Suprapubic skin (tissue), 4 donors: ENCODE results near the gene ATXN1L. TPM values are rescaled to one million over a fixed set of nuclear protein-coding genes. Genes with fewer than 3 reads are reported as not detected.

Experiments
- DNase-seq, 2 donors: peaks; one replicate each; pipeline ENCODE4 v3.0.0-alpha.2; 2019; ENCODE audit warnings: low spot score in 2 of 2
- H3K27ac ChIP-seq: fragments of 200-600 bp; sonication (generic); one replicate; pipeline ENCODE4 v1.5.1; 2019
- H3K27me3 ChIP-seq: fragments of 200-600 bp; sonication (generic); one replicate; pipeline ENCODE4 v1.5.1; 2019
- H3K36me3 ChIP-seq: fragments of 200-600 bp; sonication (generic); one replicate; pipeline ENCODE4 v1.5.1; 2019
- H3K4me1 ChIP-seq: fragments of 200-600 bp; sonication (generic); one replicate; pipeline ENCODE4 v1.5.1; 2019
- H3K4me3 ChIP-seq: fragments of 200-600 bp; sonication (generic); one replicate; pipeline ENCODE4 v1.5.1; 2019; ENCODE audit warnings: mild to moderate bottlenecking
- H3K9me3 ChIP-seq: fragments of 200-600 bp; sonication (generic); one replicate; pipeline ENCODE4 v1.5.1; 2019
- EP300 ChIP-seq: sonication (generic); formaldehyde crosslinking; IDR thresholded peaks from one replicate; pipeline ENCODE4 v1.6.1; 2017; ENCODE audit warnings: antibody characterized with exemption
- POLR2A ChIP-seq, 2 donors: fragments of 450-650 bp; IDR thresholded peaks; one replicate each; pipeline ENCODE4 v1.6.1; 2017; ENCODE audit warnings: antibody characterized with exemption in 2 of 2, mild to moderate bottlenecking in 2 of 2, moderate library complexity in 2 of 2
- POLR2AphosphoS5 ChIP-seq, 3 donors: sonication (generic); formaldehyde crosslinking; IDR thresholded peaks; one replicate each; pipeline ENCODE4 v1.6.1; 2017; ENCODE audit warnings: antibody characterized with exemption in 3 of 3
- WGBS: methylation state at CpG from one replicate; pipeline ENCODE4 v1.1.5; 2018; 5-methylcytosine and 5-hydroxymethylcytosine counted together
- total RNA-seq, 4 donors: library from RNA; depleted of rRNA; stranded (reverse); fragments of >200 nt; gene quantifications; one replicate each; pipeline ENCODE4 v1.1.0, GENCODE V29; 2016
- TF ChIP-seq, protein P1 (sequence below), 2 donors: fragments of 200-600 bp in 1 of 2; fragments of 450-650 bp in 1 of 2; sonication (generic) in 1 of 2; IDR thresholded peaks; one replicate each; pipeline ENCODE4 v1.5.1; 2016 to 2019; ENCODE audit warnings: antibody characterized with exemption in 2 of 2, mild to moderate bottlenecking in 1 of 2, moderate library complexity in 1 of 2

Gene ATXN1L
- total RNA-seq, 4 donors from 2014 or later, result 24.8 to 38.3 (median 35.0) TPM

- TF ChIP-seq, protein P1, sequence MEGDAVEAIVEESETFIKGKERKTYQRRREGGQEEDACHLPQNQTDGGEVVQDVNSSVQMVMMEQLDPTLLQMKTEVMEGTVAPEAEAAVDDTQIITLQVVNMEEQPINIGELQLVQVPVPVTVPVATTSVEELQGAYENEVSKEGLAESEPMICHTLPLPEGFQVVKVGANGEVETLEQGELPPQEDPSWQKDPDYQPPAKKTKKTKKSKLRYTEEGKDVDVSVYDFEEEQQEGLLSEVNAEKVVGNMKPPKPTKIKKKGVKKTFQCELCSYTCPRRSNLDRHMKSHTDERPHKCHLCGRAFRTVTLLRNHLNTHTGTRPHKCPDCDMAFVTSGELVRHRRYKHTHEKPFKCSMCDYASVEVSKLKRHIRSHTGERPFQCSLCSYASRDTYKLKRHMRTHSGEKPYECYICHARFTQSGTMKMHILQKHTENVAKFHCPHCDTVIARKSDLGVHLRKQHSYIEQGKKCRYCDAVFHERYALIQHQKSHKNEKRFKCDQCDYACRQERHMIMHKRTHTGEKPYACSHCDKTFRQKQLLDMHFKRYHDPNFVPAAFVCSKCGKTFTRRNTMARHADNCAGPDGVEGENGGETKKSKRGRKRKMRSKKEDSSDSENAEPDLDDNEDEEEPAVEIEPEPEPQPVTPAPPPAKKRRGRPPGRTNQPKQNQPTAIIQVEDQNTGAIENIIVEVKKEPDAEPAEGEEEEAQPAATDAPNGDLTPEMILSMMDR (IDR thresholded peaks at IDR 0.05), result no peak
- TF ChIP-seq POLR2A (IDR thresholded peaks at IDR 0.05) (no peak), POLR2AphosphoS5 (IDR thresholded peaks at IDR 0.05) (no peak), EP300 (no peak)
- WGBS, result 58% methylated on average over 4 of the region's 4 CpGs
- peaks cover 57% of the 10 kb centered on the region for H3K36me3 ChIP-seq
Observed at GRCh38 chr16:71878911-71879310, 33.1 kb downstream of the ATXN1L start.

DNA sequence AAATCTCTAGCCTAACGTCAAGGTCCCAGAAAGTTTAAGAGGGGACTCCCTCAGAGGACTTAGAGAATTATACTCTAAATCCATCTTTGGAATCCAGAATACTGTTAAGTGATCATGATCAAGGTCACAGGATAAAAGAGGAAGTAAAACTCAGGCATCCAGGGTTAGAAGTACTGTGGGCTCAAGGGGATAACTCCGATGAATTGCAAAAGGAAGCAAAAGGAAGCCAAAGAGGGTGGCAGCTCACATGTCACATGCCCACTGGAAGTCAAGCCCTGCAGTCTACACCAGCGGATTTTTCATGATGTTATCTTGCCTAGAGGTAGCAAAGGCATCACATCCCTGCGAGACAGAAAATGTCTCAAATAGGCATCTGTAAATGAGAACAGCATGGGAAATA, 34.4 kb downstream of the ATXN1L start:
- DNase-seq, result no peak
- no peak overlapping the region for H3K4me3 ChIP-seq
- H3K4me1 ChIP-seq, result peaks cover 23% of the 10 kb centered on the region
- TF ChIP-seq POLR2AphosphoS5 (IDR thresholded peaks at IDR 0.05) (no peak), EP300 (no peak), POLR2A (IDR thresholded peaks at IDR 0.05) (no peak)
- TF ChIP-seq, protein P1 (IDR thresholded peaks at IDR 0.05), result no peak
- 78% methylated on average over 4 of the region's 4 CpGs for WGBS
- no peaks in the 10 kb centered on the region for H3K9me3 ChIP-seq
- H3K36me3 ChIP-seq, result peaks cover 48% of the 10 kb centered on the region
- no peaks in the 10 kb centered on the region for H3K27me3 ChIP-seq
- H3K27ac ChIP-seq, result no peak overlapping the region

More at GRCh38 chr16:71878911-71879310, 33.1 kb downstream of the ATXN1L start:
- H3K27ac ChIP-seq, result no peak overlapping the region
- no peak for DNase-seq
- H3K4me1 ChIP-seq, result peaks cover 18% of the 10 kb centered on the region
- no peaks in the 10 kb centered on the region for H3K27me3 ChIP-seq
- no peaks in the 10 kb centered on the region for H3K9me3 ChIP-seq
- H3K4me3 ChIP-seq, result no peak overlapping the region

GRCh38 chr16:71882505-71883167, 36.9 kb downstream of the ATXN1L start:
- Histone ChIP-seq H3K4me1 (peaks cover 23% of the 10 kb centered on the region), H3K27ac (peak overlapping the region; percentile 90), H3K36me3 (peaks cover 27% of the 10 kb centered on the region), H3K4me3 (peak overlapping the region; percentile 97), H3K27me3 (no peaks in the 10 kb centered on the region), H3K9me3 (no peaks in the 10 kb centered on the region)
- TF ChIP-seq, protein P1 (IDR thresholded peaks at IDR 0.05), result peak; percentile 86 to 87
- TF ChIP-seq EP300, result no peak
- 7% methylated on average over 9 of the region's 9 CpGs for WGBS
- DNase-seq, result peak in 1 of 2 donors; percentile 71

DNA sequence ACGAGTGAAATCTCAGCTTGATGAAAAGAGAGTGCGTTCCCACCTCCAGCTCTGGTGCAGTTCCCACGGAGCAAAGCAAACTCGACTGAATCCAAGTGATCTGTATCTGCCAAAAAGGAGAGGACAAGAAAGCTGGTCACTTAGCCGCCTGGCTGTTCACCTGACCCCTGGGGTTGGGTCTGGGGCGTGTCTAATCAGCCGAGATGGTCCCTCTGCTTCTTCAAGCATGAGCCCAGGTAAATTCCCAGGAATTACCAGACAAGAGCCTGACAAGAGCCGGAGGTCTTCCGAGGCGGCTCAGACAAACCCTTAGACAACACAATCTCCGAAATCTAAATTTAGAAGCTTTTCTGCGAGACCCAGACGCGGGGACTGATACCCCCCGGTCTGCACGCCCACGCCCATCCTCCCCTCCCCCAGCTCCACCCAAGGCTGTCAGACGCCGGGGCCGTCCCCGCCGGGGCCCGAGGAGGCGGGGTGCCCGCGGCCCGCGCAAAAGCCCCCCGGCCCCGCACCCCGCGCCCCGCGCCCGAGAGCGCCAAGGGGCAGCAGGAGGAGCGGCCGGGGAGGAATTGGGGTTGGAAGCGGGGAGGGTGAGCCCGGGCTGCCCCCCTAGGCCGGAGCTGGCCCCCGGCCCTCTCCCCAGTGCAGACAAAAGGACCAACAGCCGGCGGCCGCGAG, 37.5 kb downstream of the ATXN1L start:
- no peaks in the 10 kb centered on the region for H3K27me3 ChIP-seq
- no peaks in the 10 kb centered on the region for H3K9me3 ChIP-seq
- 3% methylated on average over 9 of the region's 46 CpGs for WGBS
- no peak for DNase-seq
- H3K4me3 ChIP-seq, result peak overlapping the region; percentile 97
- H3K4me1 ChIP-seq, result peaks cover 23% of the 10 kb centered on the region
- H3K27ac ChIP-seq, result peak overlapping the region; percentile 90
- peaks cover 24% of the 10 kb centered on the region for H3K36me3 ChIP-seq
- TF ChIP-seq POLR2AphosphoS5 (IDR thresholded peaks at IDR 0.05) (no peak), POLR2A (IDR thresholded peaks at IDR 0.05) (no peak)
- TF ChIP-seq, protein P1 (IDR thresholded peaks at IDR 0.05), result no peak

GRCh38 chr16:71883849-71884638, 38.3 kb downstream of the ATXN1L start, which contains the start of gene ZNF821:
Gene ZNF821, minus strand, starts transcription at chr16:71884182. Its CDS starts 4,236 bp downstream, at chr16:71879946.
- under 1% methylated on average over 25 of the region's 85 CpGs for WGBS
- H3K9me3 ChIP-seq, result no peaks in the 10 kb centered on the region
- H3K4me3 ChIP-seq, result peak within 1 kb of the TSS; percentile 97
- H3K27me3 ChIP-seq, result no peaks in the 10 kb centered on the region
- H3K4me1 ChIP-seq, result peaks cover 23% of the 10 kb centered on the region
- TF ChIP-seq, protein P1 (IDR thresholded peaks at IDR 0.05), result no peak
- no peak for TF ChIP-seq EP300
- no peak for TF ChIP-seq POLR2AphosphoS5 (IDR thresholded peaks at IDR 0.05)
- no peak for TF ChIP-seq POLR2A (IDR thresholded peaks at IDR 0.05)
- peak in 1 of 2 donors; percentile 88 for DNase-seq
- peaks cover 16% of the 10 kb centered on the region for H3K36me3 ChIP-seq
- peak within 1 kb of the TSS; percentile 90 for H3K27ac ChIP-seq
